A673 (cell line): ENCODE results near the gene TLR8.

Source experiments
- CTCF ChIP-seq: fragments of 300-800, 200-600 bp; sonication (generic); conservative IDR thresholded peaks from 2 replicates; pipeline ENCODE4 v1.5.1; 2017; ENCODE audit warnings: low read depth, mild to moderate bottlenecking, antibody characterized with exemption, low read length, moderate library complexity, mixed read lengths
- EZH2 ChIP-seq: fragments of 200-600 bp; sonication (generic); IDR thresholded peaks from 2 replicates; pipeline ENCODE4 v1.6.1; 2017; ENCODE audit warnings: borderline replicate concordance, low read depth, mild to moderate bottlenecking, mixed read lengths, antibody characterized with exemption, low read length; ENCODE audit not compliant: poor library complexity, severe bottlenecking

GRCh38 chrX:12967711-12968465, 61.5 kb downstream of the TLR8 start:
- TF ChIP-seq CTCF (no peak), EZH2 (no peak)
